ENCODE measurements around the gene PTPRA.

DNA sequence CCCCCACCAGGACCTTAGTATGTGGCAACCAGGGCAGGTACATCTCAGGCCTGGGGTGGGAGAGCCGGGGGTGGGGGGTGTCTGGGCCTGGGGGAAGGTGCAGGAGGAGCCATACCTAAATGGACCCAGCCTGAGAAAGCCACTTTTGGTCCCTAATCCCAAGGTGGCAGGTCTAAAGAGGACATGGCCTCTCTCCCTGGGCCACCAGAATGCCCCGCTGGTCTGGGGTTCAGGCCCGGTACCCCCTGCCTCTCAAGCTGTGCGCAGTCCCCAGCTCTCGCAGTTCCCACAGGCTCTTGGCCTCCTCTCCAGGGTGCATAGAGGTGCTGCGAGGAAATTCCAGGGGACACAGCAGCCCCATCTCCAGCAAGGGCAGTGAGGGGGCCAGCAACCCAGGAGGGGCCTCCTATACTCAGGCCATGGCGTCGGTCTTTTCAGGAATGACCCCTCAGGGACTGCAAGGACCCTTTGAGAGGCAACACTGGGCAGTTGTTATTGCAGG, 212.3 kb downstream of the PTPRA start:
- TF ChIP-seq, protein P1, sequence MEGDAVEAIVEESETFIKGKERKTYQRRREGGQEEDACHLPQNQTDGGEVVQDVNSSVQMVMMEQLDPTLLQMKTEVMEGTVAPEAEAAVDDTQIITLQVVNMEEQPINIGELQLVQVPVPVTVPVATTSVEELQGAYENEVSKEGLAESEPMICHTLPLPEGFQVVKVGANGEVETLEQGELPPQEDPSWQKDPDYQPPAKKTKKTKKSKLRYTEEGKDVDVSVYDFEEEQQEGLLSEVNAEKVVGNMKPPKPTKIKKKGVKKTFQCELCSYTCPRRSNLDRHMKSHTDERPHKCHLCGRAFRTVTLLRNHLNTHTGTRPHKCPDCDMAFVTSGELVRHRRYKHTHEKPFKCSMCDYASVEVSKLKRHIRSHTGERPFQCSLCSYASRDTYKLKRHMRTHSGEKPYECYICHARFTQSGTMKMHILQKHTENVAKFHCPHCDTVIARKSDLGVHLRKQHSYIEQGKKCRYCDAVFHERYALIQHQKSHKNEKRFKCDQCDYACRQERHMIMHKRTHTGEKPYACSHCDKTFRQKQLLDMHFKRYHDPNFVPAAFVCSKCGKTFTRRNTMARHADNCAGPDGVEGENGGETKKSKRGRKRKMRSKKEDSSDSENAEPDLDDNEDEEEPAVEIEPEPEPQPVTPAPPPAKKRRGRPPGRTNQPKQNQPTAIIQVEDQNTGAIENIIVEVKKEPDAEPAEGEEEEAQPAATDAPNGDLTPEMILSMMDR (optimal IDR thresholded peaks at IDR 0.05 in 1 of 3, IDR thresholded peaks at IDR 0.05 in 1 of 3, conservative IDR thresholded peaks at IDR 0.05 in 1 of 3; ENCODE audit: extremely low read depth in 1 of 3, insufficient read depth in 2 of 3, low read length in 3 of 3), result no peak
- no peak for TF ChIP-seq EZH2 (IDR thresholded peaks at IDR 0.05; ENCODE audit: low read length)

Data from keratinocyte (primary cell).